Naive thymus-derived CD4-positive, alpha-beta T cell (primary cell): ENCODE measurements around the gene MALT1. TPM values are rescaled to one million over a fixed set of nuclear protein-coding genes. Genes with fewer than 3 reads are reported as not detected.

Experiments used
- ATAC-seq: fragments of 150-1000 bp; cut with Tn5 transposase; 2 replicates; pipeline ENCODE4 v1.10.0; 2021; ENCODE audit warnings: mild to moderate bottlenecking, moderate library complexity
- CTCF ChIA-PET: fragments of 350-600 bp; sonication (Branson Sonifier 250); formaldehyde crosslinking; loops from one replicate; lab custom pipeline; 2021; ENCODE audit warnings: antibody characterized with exemption; lab: Charles Lee
- POLR2A ChIA-PET: fragments of 350-600 bp; sonication (Branson Sonifier 250); formaldehyde crosslinking; loops from one replicate; lab custom pipeline; 2021; ENCODE audit warnings: antibody characterized with exemption, inconsistent platforms; lab: Charles Lee
- DNase-seq, 9 donors: peaks; one replicate each; pipeline versions ENCODE4 v3.0.0 to v3.0.0-alpha.2; 2020 to 2022; ENCODE audit warnings: mixed read lengths in 1 of 9
- H3K27ac ChIP-seq: one replicate; pipeline ENCODE4 v1.7.0; 2013; ENCODE audit warnings: mild to moderate bottlenecking, low read depth, low read length, moderate library complexity
- H3K27me3 ChIP-seq, 2 donors: one replicate each; pipeline ENCODE4 v1.7.0; 2013; ENCODE audit warnings: low read length in 2 of 2, mild to moderate bottlenecking in 2 of 2, moderate library complexity in 2 of 2; ENCODE audit not compliant: control insufficient read depth in 2 of 2, insufficient read depth in 2 of 2
- H3K36me3 ChIP-seq, 3 experiments: 1 replicate in 2 of 3; 2 replicates in 1 of 3; pipeline ENCODE4 v1.7.0; 2013; ENCODE audit warnings: low read length in 3 of 3, mild to moderate bottlenecking in 3 of 3, moderate library complexity in 1 of 3; ENCODE audit not compliant: insufficient read depth in 3 of 3, control insufficient read depth in 2 of 3
- H3K4me1 ChIP-seq, 2 donors: one replicate each; pipeline ENCODE4 v1.7.0; 2013; ENCODE audit warnings: low read length in 2 of 2, mild to moderate bottlenecking in 2 of 2, moderate library complexity in 1 of 2; ENCODE audit not compliant: control insufficient read depth in 2 of 2, insufficient read depth in 2 of 2
- H3K4me3 ChIP-seq: 2 replicates; pipeline ENCODE4 v1.7.0; 2013; ENCODE audit warnings: mild to moderate bottlenecking, low read length
- H3K9me3 ChIP-seq, 3 experiments: 1 replicate in 2 of 3; 2 replicates in 1 of 3; pipeline ENCODE4 v1.7.0; 2013; ENCODE audit warnings: low read length in 3 of 3; ENCODE audit not compliant: control insufficient read depth in 2 of 3
- H3K27ac Mint-ChIP-seq, 9 donors: one replicate each; pipeline ENCODE4 v1.8.0; 2020 to 2022; ENCODE audit warnings: mixed read lengths in 9 of 9, mild to moderate bottlenecking in 8 of 9, moderate library complexity in 5 of 9, inconsistent platforms in 2 of 9
- H3K27me3 Mint-ChIP-seq, 5 donors: one replicate each; pipeline ENCODE4 v1.8.0; 2021 to 2022; ENCODE audit warnings: mixed read lengths in 5 of 5, mild to moderate bottlenecking in 1 of 5
- H3K36me3 Mint-ChIP-seq, 5 donors: one replicate each; pipeline ENCODE4 v1.8.0; 2020 to 2022; ENCODE audit warnings: mixed read lengths in 5 of 5, mild to moderate bottlenecking in 3 of 5, inconsistent platforms in 1 of 5
- H3K4me1 Mint-ChIP-seq, 7 donors: one replicate each; pipeline ENCODE4 v1.8.0; 2020 to 2022; ENCODE audit warnings: mixed read lengths in 7 of 7, mild to moderate bottlenecking in 3 of 7, inconsistent platforms in 1 of 7
- H3K4me3 Mint-ChIP-seq, 10 donors: one replicate each; pipeline ENCODE4 v1.8.0; 2020 to 2022; ENCODE audit warnings: mild to moderate bottlenecking in 10 of 10, mixed read lengths in 10 of 10, moderate library complexity in 6 of 10, inconsistent platforms in 2 of 10
- H3K9me3 Mint-ChIP-seq, 11 donors: one replicate each; pipeline ENCODE4 v1.8.0; 2020 to 2022; ENCODE audit warnings: mixed read lengths in 11 of 11, mild to moderate bottlenecking in 4 of 11, inconsistent platforms in 1 of 11, moderate library complexity in 1 of 11
- intact Hi-C, 2 donors: fragments of 100-400 bp; cut with micrococcal nuclease; formaldehyde crosslinking; loops; one replicate each; pipeline ENCODE4 v1.15.1; 2023
- polyA plus RNA-seq, 2 donors: library from polyadenylated mRNA; unstranded; fragments of 300-500 nt; fragmentation: Illumina TruSeq; gene quantifications; one replicate each; pipeline ENCODE4 v1.2.3, GENCODE V29; 2021
- total RNA-seq, 6 experiments: library from RNA in 5 of 6; stranded (reverse) in 5 of 6; gene quantifications; 1 replicate in 5 of 6; 2 replicates in 1 of 6; pipeline ENCODE4 v1.2.3 and lab custom pipeline; 2021 to 2026

MALT1 gene
- total and polyA plus RNA-seq, 7 experiments from 2014 or later, result 43.8 to 101 (median 67.9) TPM

DNA sequence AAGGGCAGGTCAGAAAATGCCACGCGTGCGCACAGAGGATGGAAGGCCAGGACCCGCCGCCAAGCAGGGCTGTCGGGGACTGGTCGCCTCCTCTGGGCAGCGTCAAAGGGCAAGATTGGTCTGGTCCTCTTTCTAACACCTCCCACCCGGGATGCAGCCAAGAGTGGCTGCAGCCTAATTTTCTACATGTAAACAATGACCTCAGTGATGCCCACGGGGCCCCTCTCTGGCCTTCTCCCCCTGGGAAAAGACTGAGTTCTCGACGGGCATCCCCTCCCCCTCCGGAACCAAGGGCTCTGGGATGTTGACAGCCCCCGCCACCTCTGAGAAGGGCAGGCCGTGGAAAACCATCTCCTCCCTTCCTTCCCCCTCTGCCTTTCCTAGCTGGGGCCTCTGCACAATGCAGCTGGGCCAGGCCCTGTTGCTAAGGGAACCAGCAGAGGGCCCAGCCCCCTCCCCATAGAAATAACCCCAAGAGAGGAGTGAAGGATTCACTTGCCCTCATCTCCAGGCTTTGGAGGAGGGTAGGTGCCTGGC is 113.4 kb downstream of the MALT1 start:
- H3K27me3 Mint-ChIP-seq, result peaks cover 0 to 29% (median 18%) of the 10 kb centered on the region in 5 donors
- no peaks in the 10 kb centered on the region for H3K27me3 ChIP-seq
- H3K4me3 ChIP-seq, result no peak overlapping the region
- H3K27ac ChIP-seq, result no peak overlapping the region
- no peaks in the 10 kb centered on the region for H3K36me3 ChIP-seq
- intact Hi-C loops, result no loop called here
- H3K4me1 ChIP-seq, result no peaks in the 10 kb centered on the region
- ChIA-PET CTCF (no interaction called here), POLR2A (no interaction called here)
- H3K36me3 Mint-ChIP-seq, result no peaks in the 10 kb centered on the region
- peaks cover 0 to 2% (median 0%) of the 10 kb centered on the region in 7 donors for H3K4me1 Mint-ChIP-seq
- no peak overlapping the region for H3K4me3 Mint-ChIP-seq
- DNase-seq, result no peak
- H3K27ac Mint-ChIP-seq, result no peak overlapping the region
- no peaks in the 10 kb centered on the region for H3K9me3 ChIP-seq
- H3K9me3 Mint-ChIP-seq, result peaks cover 0 to 3% (median 0%) of the 10 kb centered on the region in 11 donors
- no peak for ATAC-seq

DNA sequence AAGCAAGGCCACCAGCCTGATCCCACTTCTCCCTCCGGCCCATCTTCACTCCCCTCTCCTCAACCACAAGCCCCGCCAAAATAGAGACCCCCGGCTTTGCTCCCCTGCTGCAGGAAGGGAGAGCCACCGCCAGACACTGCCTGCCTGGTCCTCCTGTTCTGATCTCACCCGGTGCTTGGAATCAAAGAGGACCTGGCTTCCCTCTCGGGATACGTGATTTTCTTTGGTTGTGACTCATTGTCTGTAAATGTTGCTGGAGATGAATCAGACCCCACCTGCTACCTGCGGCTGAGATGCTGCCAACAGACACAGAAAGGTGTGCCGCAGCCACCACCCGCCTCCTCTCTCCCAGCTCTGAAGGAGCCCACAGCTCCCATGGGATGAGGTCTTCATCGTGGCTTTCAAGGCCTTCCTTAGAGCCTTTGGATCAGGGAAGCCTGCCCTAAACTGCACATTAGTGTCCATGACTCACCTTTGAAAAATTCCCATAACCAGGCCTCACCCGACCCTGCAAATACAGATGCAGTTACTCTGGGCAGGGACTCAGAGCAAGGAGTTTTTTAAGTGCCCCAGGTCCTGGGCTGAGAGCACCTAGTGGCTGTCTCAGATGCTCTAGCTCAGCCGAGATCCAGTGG is 114.0 kb downstream of the MALT1 start:
- H3K27me3 Mint-ChIP-seq, result peaks cover 0 to 24% (median 19%) of the 10 kb centered on the region in 5 donors
- H3K27me3 ChIP-seq, result no peaks in the 10 kb centered on the region
- H3K27ac ChIP-seq, result no peak overlapping the region
- peaks cover 0 to 2% (median 0%) of the 10 kb centered on the region in 7 donors for H3K4me1 Mint-ChIP-seq
- H3K36me3 ChIP-seq, result no peaks in the 10 kb centered on the region
- ChIA-PET POLR2A (no interaction called here), CTCF (interaction anchor here (1.0 kb wide), 1 partner anchor 281 kb away, joined by 3 read pairs; no protein-coding TSS in a partner anchor)
- intact Hi-C loops, result no loop called here
- H3K9me3 ChIP-seq, result no peaks in the 10 kb centered on the region
- H3K4me3 ChIP-seq, result no peak overlapping the region
- DNase-seq (no peak), ATAC-seq (no peak)
- H3K4me3 Mint-ChIP-seq, result no peak overlapping the region
- H3K9me3 Mint-ChIP-seq, result peaks cover 0 to 3% (median 0%) of the 10 kb centered on the region in 11 donors
- no peaks in the 10 kb centered on the region for H3K4me1 ChIP-seq
- H3K36me3 Mint-ChIP-seq, result no peaks in the 10 kb centered on the region
- no peak overlapping the region for H3K27ac Mint-ChIP-seq

DNA sequence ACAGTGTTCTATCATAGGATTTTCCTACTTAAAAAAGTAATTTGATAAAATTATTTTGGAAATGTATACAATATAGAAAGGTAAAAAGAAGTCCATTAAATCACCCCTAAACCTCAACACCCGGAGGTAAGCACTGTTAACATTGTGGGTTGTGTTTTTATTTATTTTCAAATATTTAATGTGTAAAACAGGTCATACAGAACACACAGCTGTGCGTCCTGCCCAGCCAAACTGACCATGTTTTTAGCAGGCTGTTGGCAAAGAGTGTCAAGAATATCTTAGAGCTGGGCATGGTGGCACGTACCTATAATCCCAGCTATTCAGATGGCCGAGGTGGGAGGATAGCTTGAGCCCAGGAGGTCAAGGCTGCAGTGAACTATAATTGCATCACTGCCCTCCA is 114.6 kb downstream of the MALT1 start:
- DNase-seq, result no peak
- Mint-ChIP-seq H3K9me3 (peaks cover 0 to 3% (median 0%) of the 10 kb centered on the region in 11 donors), H3K36me3 (no peaks in the 10 kb centered on the region), H3K27ac (no peak overlapping the region), H3K27me3 (peaks cover 0 to 24% (median 22%) of the 10 kb centered on the region in 5 donors), H3K4me3 (no peak overlapping the region), H3K4me1 (peaks cover 0 to 2% (median 0%) of the 10 kb centered on the region in 7 donors)
- Histone ChIP-seq H3K27me3 (no peaks in the 10 kb centered on the region), H3K36me3 (no peaks in the 10 kb centered on the region), H3K4me3 (no peak overlapping the region), H3K27ac (no peak overlapping the region), H3K9me3 (no peaks in the 10 kb centered on the region), H3K4me1 (no peaks in the 10 kb centered on the region)
- CTCF ChIA-PET, result interaction anchor here (0.7 to 1.1 kb wide), 4 partner anchors 18 to 298 kb away, joined by 3 to 5 read pairs (median 3); no protein-coding TSS in a partner anchor
- POLR2A ChIA-PET, result no interaction called here
- intact Hi-C loops, result no loop called here
- ATAC-seq, result no peak

DNA sequence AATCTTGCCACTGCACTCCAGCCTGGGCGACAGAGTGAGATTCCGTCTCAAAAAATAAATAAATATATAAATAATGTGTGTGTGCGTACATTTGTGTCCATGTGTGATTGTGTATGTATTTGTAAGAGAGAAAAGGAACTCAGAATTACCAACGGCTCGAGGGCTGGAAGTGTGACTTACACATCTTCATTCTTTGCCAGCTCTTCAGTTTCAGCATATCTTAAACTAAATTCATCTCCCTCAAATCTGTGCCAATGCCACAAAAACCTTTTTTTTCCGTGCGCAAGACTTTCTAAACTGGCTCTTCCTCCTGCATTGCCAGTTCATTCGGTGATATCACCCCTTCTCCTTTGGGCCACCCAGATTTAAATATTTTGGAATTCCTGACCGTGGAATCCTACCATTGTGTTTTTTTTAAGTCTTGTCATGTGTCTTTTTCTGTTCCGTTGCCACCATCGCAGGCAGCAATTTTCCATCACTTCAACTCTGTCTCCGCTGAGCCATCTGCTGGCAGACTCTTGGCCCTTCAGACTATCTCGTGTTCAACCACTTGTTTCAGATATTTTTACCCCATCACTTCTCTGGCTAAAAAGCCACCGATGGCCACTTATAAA is 116.4 kb downstream of the MALT1 start:
- no peaks in the 10 kb centered on the region for H3K27me3 ChIP-seq
- POLR2A ChIA-PET, result no interaction called here
- H3K9me3 ChIP-seq, result no peaks in the 10 kb centered on the region
- no peak overlapping the region for H3K27ac ChIP-seq
- Mint-ChIP-seq H3K4me3 (no peak overlapping the region), H3K9me3 (peaks cover 0 to 3% (median 0%) of the 10 kb centered on the region in 11 donors), H3K27me3 (peaks cover 3 to 23% (median 20%) of the 10 kb centered on the region in 5 donors), H3K36me3 (no peaks in the 10 kb centered on the region), H3K27ac (no peak overlapping the region), H3K4me1 (no peaks in the 10 kb centered on the region)
- CTCF ChIA-PET, result interaction anchor here (0.6 to 1.1 kb wide), 2 partner anchors 24 to 295 kb away, joined by 3 read pairs; no protein-coding TSS in a partner anchor
- ATAC-seq (no peak), DNase-seq (no peak)
- no peak overlapping the region for H3K4me3 ChIP-seq
- H3K36me3 ChIP-seq, result no peaks in the 10 kb centered on the region
- intact Hi-C loops, result no loop called here
- H3K4me1 ChIP-seq, result no peaks in the 10 kb centered on the region

DNA sequence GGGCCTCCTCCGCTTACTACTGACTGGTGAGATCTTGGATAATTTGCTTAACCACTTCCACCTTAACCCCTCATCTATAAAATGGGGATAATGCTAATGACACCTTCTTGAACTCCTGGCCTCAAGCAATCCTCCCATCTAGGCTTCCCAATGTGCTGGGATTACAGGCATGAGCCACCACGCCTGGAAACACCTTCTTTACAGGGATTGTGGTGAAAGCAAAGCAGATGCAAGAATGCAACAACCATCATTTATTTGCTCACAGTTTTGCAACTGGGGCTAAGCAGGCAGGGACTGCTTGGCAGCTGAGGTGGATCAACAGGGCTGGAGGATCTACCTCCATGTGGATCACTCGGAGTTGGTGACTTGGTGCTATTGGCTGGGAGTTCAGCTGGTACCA is 117.2 kb downstream of the MALT1 start:
- Mint-ChIP-seq H3K27ac (no peak overlapping the region), H3K27me3 (peaks cover 3 to 27% (median 23%) of the 10 kb centered on the region in 5 donors), H3K36me3 (no peaks in the 10 kb centered on the region), H3K4me3 (no peak overlapping the region), H3K4me1 (no peaks in the 10 kb centered on the region), H3K9me3 (peaks cover 0 to 3% (median 0%) of the 10 kb centered on the region in 11 donors)
- DNase-seq (no peak), ATAC-seq (no peak)
- H3K4me1 ChIP-seq, result no peaks in the 10 kb centered on the region
- H3K4me3 ChIP-seq, result no peak overlapping the region
- CTCF ChIA-PET, result no interaction called here
- POLR2A ChIA-PET, result no interaction called here
- no peak overlapping the region for H3K27ac ChIP-seq
- H3K36me3 ChIP-seq, result no peaks in the 10 kb centered on the region
- H3K9me3 ChIP-seq, result no peaks in the 10 kb centered on the region
- intact Hi-C loops, result no loop called here
- no peaks in the 10 kb centered on the region for H3K27me3 ChIP-seq

DNA sequence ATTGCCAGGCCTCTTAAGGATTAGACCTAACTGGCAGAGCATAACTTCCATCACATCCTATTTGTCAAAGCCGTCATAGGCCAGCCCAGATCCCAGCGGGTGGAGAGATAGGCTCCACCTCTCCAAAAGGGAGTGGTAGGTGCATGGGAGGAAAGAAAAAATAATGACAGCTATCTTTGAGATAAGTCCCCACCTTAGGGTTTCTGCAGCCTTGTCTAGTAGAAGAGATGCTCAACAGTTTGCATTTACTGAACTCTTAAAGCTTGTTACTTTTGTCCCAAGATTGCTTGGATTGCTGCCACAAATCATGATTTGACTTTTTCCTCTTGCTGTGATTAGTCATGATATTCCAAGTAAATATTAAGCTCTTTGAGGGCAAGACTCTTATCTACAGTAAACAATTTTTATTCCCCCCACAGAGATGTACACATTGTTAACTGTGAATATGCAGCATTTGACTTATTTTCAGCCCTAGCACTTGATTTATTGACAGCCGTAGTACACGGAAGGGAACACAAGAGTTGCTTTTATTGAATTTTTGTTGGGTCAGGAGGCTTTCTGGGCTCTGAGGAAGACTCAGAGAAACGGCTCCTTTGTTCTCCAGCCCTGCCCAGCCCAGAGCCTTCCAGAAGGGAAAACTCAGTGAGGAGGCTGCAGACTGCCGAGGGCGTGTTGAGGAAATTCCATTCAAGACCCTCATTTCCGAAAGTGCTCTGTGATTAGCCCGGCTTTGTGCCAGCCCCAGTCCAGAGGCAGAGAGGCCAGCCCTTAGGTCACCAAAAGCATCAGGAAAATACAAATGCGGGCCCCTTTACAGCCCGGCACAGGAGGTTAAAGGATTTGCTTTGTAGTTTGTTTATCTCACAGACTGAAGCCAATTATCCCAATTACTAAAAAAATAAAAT is 118.0 kb downstream of the MALT1 start:
- Histone ChIP-seq H3K9me3 (no peaks in the 10 kb centered on the region), H3K4me1 (no peaks in the 10 kb centered on the region), H3K36me3 (no peaks in the 10 kb centered on the region), H3K27me3 (no peaks in the 10 kb centered on the region), H3K27ac (no peak overlapping the region), H3K4me3 (no peak overlapping the region)
- CTCF ChIA-PET, result no interaction called here
- no peak overlapping the region for H3K4me3 Mint-ChIP-seq
- peaks cover 5 to 30% (median 21%) of the 10 kb centered on the region in 5 donors for H3K27me3 Mint-ChIP-seq
- intact Hi-C loops, result no loop called here
- H3K36me3 Mint-ChIP-seq, result no peaks in the 10 kb centered on the region
- no peaks in the 10 kb centered on the region for H3K4me1 Mint-ChIP-seq
- POLR2A ChIA-PET, result no interaction called here
- no peak for DNase-seq
- ATAC-seq, result no peak
- H3K27ac Mint-ChIP-seq, result no peak overlapping the region
- H3K9me3 Mint-ChIP-seq, result peaks cover 0 to 3% (median 0%) of the 10 kb centered on the region in 11 donors
